ENCODE data around the gene NDUFA12. TPM values are rescaled to one million over a fixed set of nuclear protein-coding genes. Genes with fewer than 3 reads are reported as not detected.
"Not testable (repeated sequence)": the region's sequence is repeated elsewhere in the genome, so short reads cannot be mapped to it uniquely, and the experiment has no call there.

The NDUFA12 gene
- total and polyA plus RNA-seq, 2 of the 4 experiments (the other 2 are of a cell fraction) = 116 to 135 TPM

GRCh38 chr12:94985099-94985498 is 18.4 kb downstream of the NDUFA12 start:
- H3K14ac ChIP-seq (replicated peaks; ENCODE audit: low read depth, low read length); H3K9ac ChIP-seq (ENCODE audit: low read depth, low read length); H2BK15ac ChIP-seq (ENCODE audit: low read depth, low read length); H3K23ac ChIP-seq (ENCODE audit: low read depth, low read length); H2AK9ac ChIP-seq (replicated peaks; ENCODE audit: low read depth, low read length, poor library complexity); H3K56ac ChIP-seq (ENCODE audit: extremely low read depth, insufficient read depth, low read length); POLR2A ChIA-PET (ENCODE audit: unreplicated experiment); H2BK20ac ChIP-seq (ENCODE audit: low read depth, low read length); H3K4ac ChIP-seq (ENCODE audit: low read depth, low read length); H3K4me2 ChIP-seq (ENCODE audit: low read depth, low read length); H3K4me3 ChIP-seq (ENCODE audit: insufficient read depth, low read depth, low read length); H3K4me1 ChIP-seq (ENCODE audit: control insufficient read depth, insufficient read depth, low read length); dilution Hi-C loops (cut with HindIII; ENCODE audit: low sequenced_read_pairs, unreplicated experiment); H4K5ac ChIP-seq (ENCODE audit: low read depth, low read length); H3K27me3 ChIP-seq (ENCODE audit: control insufficient read depth, insufficient read depth, low read length); H4K91ac ChIP-seq (ENCODE audit: insufficient read depth, low read depth, low read length); DNase-seq; H3K36me3 ChIP-seq (ENCODE audit: control insufficient read depth, insufficient read depth, low read length); CTCF ChIA-PET; H3K9me3 ChIP-seq (ENCODE audit: control insufficient read depth, insufficient read depth, low read length); BruUV-seq (replicated peaks); H2AFZ ChIP-seq (replicated peaks; ENCODE audit: low read length, poor library complexity); H4K20me1 ChIP-seq (ENCODE audit: insufficient read depth, low read length); H3K27ac ChIP-seq (ENCODE audit: insufficient read depth, low read length); ATAC-seq (ENCODE audit: low read depth); intact Hi-C loops (cut with micrococcal nuclease); in situ Hi-C loops (cut with MboI; ENCODE audit: low sequenced_read_pairs); H2BK5ac ChIP-seq (ENCODE audit: low read depth, low read length, poor library complexity, severe bottlenecking): not testable (repeated sequence)
- Histone ChIP-seq H3K9me1 (ENCODE audit: insufficient read depth, low read length) (peaks cover 10% of the 10 kb centered on the region), H4K8ac (ENCODE audit: low read depth in 2 of 2, low read length in 2 of 2) (peak overlapping the region in 1 of 2 experiments; percentile 37; a peak in 1 of 4 replicates), H2AK5ac (ENCODE audit: low read depth, low read length) (peak overlapping the region; percentile 35; the same call in 1 of the 2 replicates), H2BK120ac (ENCODE audit: low read depth, low read length) (peak overlapping the region; percentile 45; the same call in 1 of the 2 replicates), H3K79me1 (ENCODE audit: low read depth in 1 of 2, low read length in 2 of 2) (peaks cover 19 to 33% of the 10 kb centered on the region in 2 experiments; a peak in 3 of 4 replicates), H3K18ac (ENCODE audit: low read depth, low read length) (peak overlapping the region; percentile 55; the same call in 1 of the 2 replicates)
- WGBS, 2 experiments (ENCODE audit: extremely low coverage in 2 of 2, insufficient read length in 1 of 2) = 33% methylated on average over 1 of the region's 9 CpGs; no CpG with 5 or more reads in 1 of the 2 experiments
